Smooth muscle cell of the coronary artery (primary cell): ENCODE results near the gene SELL. TPM values are rescaled to one million over a fixed set of nuclear protein-coding genes. Genes with fewer than 3 reads are reported as not detected.

ENCODE experiments used
- total RNA-seq: library from RNA; depleted of rRNA; stranded (reverse); fragments of >200 nt; gene quantifications from 2 replicates; pipeline ENCODE4 v1.2.3, GENCODE V29; 2014; ENCODE audit warnings: low replicate concordance

Gene SELL
- total RNA-seq: 2.3 TPM in 1 of 2 replicates, not detected in the other

GRCh38 chr1:169711469-169712308 is at the start of gene SELL:
TSS of gene SELL (minus strand) at chr1:169711620. CDS start at chr1:169711498, 122 bp downstream.

GRCh38 chr1:169733924-169734323 is 22.5 kb upstream of the SELL start, which contains the start of gene SELE:
TSS of gene SELE (minus strand) at chr1:169734079. CDS start at chr1:169733612, 467 bp downstream.

Other genes starting within 250 kb of the SELL start
- gene SLC19A2, start 225.7 kb downstream of the SELL start, total RNA-seq: 6.8 and 11.0 TPM in 2 replicates
- gene F5, start 125.1 kb downstream of the SELL start, total RNA-seq: under 0.01 TPM in 1 of 2 replicates, not detected in the other
- 1.7 TPM in 1 of 2 replicates, not detected in the other for gene SELP, start 81.5 kb downstream of the SELL start, total RNA-seq
- 0.45 TPM in 1 of 2 replicates, not detected in the other for gene SELE, start 22.5 kb upstream of the SELL start, total RNA-seq
- gene METTL18, start 83.3 kb upstream of the SELL start, total RNA-seq: 2.1 and 6.9 TPM in 2 replicates
- 5.9 and 10.9 TPM in 2 replicates for gene SCYL3, start 182.3 kb upstream of the SELL start, total RNA-seq